Esophagus muscularis mucosa (tissue), 4 donors: ENCODE measurements around the gene EML6. TPM values are rescaled to one million over a fixed set of nuclear protein-coding genes. Genes with fewer than 3 reads are reported as not detected.

Experiments used
- DNase-seq: peaks from one replicate; pipeline ENCODE4 v3.0.0-alpha.2; 2017; ENCODE audit errors: extremely low spot score
- H3K27ac ChIP-seq, 4 donors: fragments of 200-600 bp; sonication (generic); replicated peaks in 1 of 4; 1 replicate in 3 of 4; 2 replicates in 1 of 4; pipeline ENCODE4 v1.5.1; 2016 to 2019; ENCODE audit warnings: mild to moderate bottlenecking in 1 of 4
- H3K27me3 ChIP-seq, 4 donors: fragments of 200-600 bp; sonication (generic); one replicate each; pipeline versions ENCODE4 v1.5.1 to v1.6.0; 2016 to 2019
- H3K36me3 ChIP-seq, 4 donors: fragments of 200-600 bp; sonication (generic); one replicate each; pipeline ENCODE4 v1.5.1; 2016 to 2019
- H3K4me1 ChIP-seq, 4 donors: fragments of 200-600 bp; sonication (generic); one replicate each; pipeline ENCODE4 v1.5.1; 2016 to 2019
- H3K4me3 ChIP-seq, 4 donors: fragments of 200-600 bp; sonication (generic); 1 replicate in 2 of 4; 2 replicates in 2 of 4; pipeline ENCODE4 v1.5.1; 2016 to 2019; ENCODE audit warnings: mild to moderate bottlenecking in 4 of 4, moderate library complexity in 1 of 4
- H3K9me3 ChIP-seq, 4 donors: fragments of 200-600 bp; sonication (generic); 1 replicate in 3 of 4; 2 replicates in 1 of 4; pipeline ENCODE4 v1.5.1; 2016 to 2019
- EP300 ChIP-seq: sonication (generic); formaldehyde crosslinking; IDR thresholded peaks from one replicate; pipeline ENCODE4 v1.6.1; 2017; ENCODE audit warnings: antibody characterized with exemption
- POLR2A ChIP-seq: fragments of 450-650 bp; IDR thresholded peaks from one replicate; pipeline ENCODE4 v1.6.1; 2017; ENCODE audit warnings: antibody characterized with exemption, moderate library complexity, mild to moderate bottlenecking, low read depth
- POLR2AphosphoS5 ChIP-seq, 2 donors: sonication (generic); formaldehyde crosslinking; IDR thresholded peaks; one replicate each; pipeline ENCODE4 v1.6.1; 2017; ENCODE audit warnings: antibody characterized with exemption in 2 of 2
- WGBS: methylation state at CpG from one replicate; pipeline ENCODE4 v1.1.5; 2018; 5-methylcytosine and 5-hydroxymethylcytosine counted together
- intact Hi-C: fragments of 100-400 bp; cut with DNase I; formaldehyde crosslinking; loops from one replicate; pipeline ENCODE4 v1.15.1; 2023
- total RNA-seq, 4 donors: library from RNA; depleted of rRNA; stranded (reverse); fragments of >200 nt; gene quantifications; one replicate each; pipeline versions ENCODE4 v1.1.0 to v1.2.1, GENCODE V29; 2016
- TF ChIP-seq, protein P1 (sequence below), 3 experiments: fragments of 200-600 bp in 2 of 3; fragments of 450-650 bp in 1 of 3; sonication (generic) in 2 of 3; IDR thresholded peaks; one replicate each; pipeline ENCODE4 v1.5.1; 2017 to 2019; ENCODE audit warnings: antibody characterized with exemption in 3 of 3, mild to moderate bottlenecking in 2 of 3, moderate library complexity in 1 of 3

EML6 gene
- total RNA-seq, 4 donors from 2014 or later, result 0.75 to 4.6 (median 0.89) TPM

GRCh38 chr2:54897420-54898310 lies 174.2 kb downstream of the EML6 start:
- H3K27ac ChIP-seq, result no peak overlapping the region
- WGBS, result 74% methylated on average over 11 of the region's 11 CpGs
- TF ChIP-seq, protein P1, sequence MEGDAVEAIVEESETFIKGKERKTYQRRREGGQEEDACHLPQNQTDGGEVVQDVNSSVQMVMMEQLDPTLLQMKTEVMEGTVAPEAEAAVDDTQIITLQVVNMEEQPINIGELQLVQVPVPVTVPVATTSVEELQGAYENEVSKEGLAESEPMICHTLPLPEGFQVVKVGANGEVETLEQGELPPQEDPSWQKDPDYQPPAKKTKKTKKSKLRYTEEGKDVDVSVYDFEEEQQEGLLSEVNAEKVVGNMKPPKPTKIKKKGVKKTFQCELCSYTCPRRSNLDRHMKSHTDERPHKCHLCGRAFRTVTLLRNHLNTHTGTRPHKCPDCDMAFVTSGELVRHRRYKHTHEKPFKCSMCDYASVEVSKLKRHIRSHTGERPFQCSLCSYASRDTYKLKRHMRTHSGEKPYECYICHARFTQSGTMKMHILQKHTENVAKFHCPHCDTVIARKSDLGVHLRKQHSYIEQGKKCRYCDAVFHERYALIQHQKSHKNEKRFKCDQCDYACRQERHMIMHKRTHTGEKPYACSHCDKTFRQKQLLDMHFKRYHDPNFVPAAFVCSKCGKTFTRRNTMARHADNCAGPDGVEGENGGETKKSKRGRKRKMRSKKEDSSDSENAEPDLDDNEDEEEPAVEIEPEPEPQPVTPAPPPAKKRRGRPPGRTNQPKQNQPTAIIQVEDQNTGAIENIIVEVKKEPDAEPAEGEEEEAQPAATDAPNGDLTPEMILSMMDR (IDR thresholded peaks at IDR 0.05), result no peak
- TF ChIP-seq POLR2A, result no peak
- TF ChIP-seq POLR2AphosphoS5 (IDR thresholded peaks at IDR 0.05), result no peak
- no peak for TF ChIP-seq EP300
- no peaks in the 10 kb centered on the region for H3K4me1 ChIP-seq
- no peaks in the 10 kb centered on the region for H3K27me3 ChIP-seq
- H3K36me3 ChIP-seq, result no peaks in the 10 kb centered on the region
- H3K9me3 ChIP-seq, result peaks cover 0 to 8% (median 3%) of the 10 kb centered on the region in 4 donors
- DNase-seq, result no peak
- intact Hi-C loops, result no loop called here
- H3K4me3 ChIP-seq, result no peak overlapping the region

- TF ChIP-seq, protein P1 (IDR thresholded peaks at IDR 0.05), result no peak
- no peak for TF ChIP-seq POLR2AphosphoS5 (IDR thresholded peaks at IDR 0.05)
- TF ChIP-seq POLR2A, result no peak
- no peak for TF ChIP-seq EP300
- no peaks in the 10 kb centered on the region for H3K27me3 ChIP-seq
- WGBS, result 89% methylated on average over 7 of the region's 7 CpGs
- peaks cover 0 to 8% (median 3%) of the 10 kb centered on the region in 4 donors for H3K9me3 ChIP-seq
- no peak overlapping the region for H3K27ac ChIP-seq
- no peaks in the 10 kb centered on the region for H3K4me1 ChIP-seq
- H3K36me3 ChIP-seq, result no peaks in the 10 kb centered on the region
- intact Hi-C loops, result no loop called here
- H3K4me3 ChIP-seq, result no peak overlapping the region
- DNase-seq, result no peak
Observed at GRCh38 chr2:54898456-54899226, 175.2 kb downstream of the EML6 start.

DNA sequence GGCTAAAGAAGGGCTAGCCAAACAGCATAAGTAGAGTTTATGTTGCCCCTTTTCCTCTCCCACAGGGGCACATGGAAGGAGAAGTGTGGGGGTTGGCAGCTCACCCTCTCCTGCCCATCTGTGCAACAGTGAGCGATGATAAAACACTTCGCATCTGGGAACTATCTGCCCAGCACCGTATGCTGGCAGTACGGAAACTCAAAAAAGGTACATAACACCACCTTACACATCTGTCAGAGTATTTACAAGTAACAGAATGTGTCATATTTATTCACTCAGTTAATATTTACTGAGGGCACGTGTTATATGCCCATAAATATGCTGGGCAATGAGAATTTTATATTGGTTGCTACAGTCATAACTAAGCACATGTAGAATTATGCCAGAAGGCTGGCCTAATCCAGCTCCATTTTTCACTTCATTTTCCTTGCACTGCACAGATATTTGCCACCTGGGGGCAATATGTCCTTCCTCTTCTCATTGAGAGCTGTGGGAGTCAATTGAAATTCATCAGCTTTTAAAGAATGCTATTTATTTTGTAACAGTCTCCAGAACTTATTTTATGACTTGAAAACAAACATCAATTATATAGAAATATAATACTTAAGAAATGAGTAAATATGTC lies 176.2 kb downstream of the EML6 start:
- no peak overlapping the region for H3K4me3 ChIP-seq
- no peak for DNase-seq
- H3K27ac ChIP-seq, result no peak overlapping the region
- H3K36me3 ChIP-seq, result no peaks in the 10 kb centered on the region
- 79% methylated on average over 5 of the region's 5 CpGs for WGBS
- H3K27me3 ChIP-seq, result no peaks in the 10 kb centered on the region
- no peaks in the 10 kb centered on the region for H3K4me1 ChIP-seq
- intact Hi-C loops, result loop anchor here (2.0 to 10.0 kb wide), 2 partner anchors 145 to 277 kb away; no protein-coding TSS in a partner anchor
- TF ChIP-seq, protein P1 (IDR thresholded peaks at IDR 0.05), result peak; percentile 62 to 66 (median 65)
- TF ChIP-seq POLR2AphosphoS5 (IDR thresholded peaks at IDR 0.05), result no peak
- TF ChIP-seq POLR2A, result no peak
- TF ChIP-seq EP300, result no peak
- H3K9me3 ChIP-seq, result peaks cover 0 to 8% (median 3%) of the 10 kb centered on the region in 4 donors

GRCh38 chr2:54901224-54901986 lies 177.9 kb downstream of the EML6 start:
- no peaks in the 10 kb centered on the region for H3K4me1 ChIP-seq
- WGBS, result 86% methylated on average over 9 of the region's 9 CpGs
- no peaks in the 10 kb centered on the region for H3K36me3 ChIP-seq
- no peak overlapping the region for H3K4me3 ChIP-seq
- no peak overlapping the region for H3K27ac ChIP-seq
- TF ChIP-seq, protein P1 (IDR thresholded peaks at IDR 0.05), result no peak
- TF ChIP-seq EP300 (no peak), POLR2A (no peak), POLR2AphosphoS5 (IDR thresholded peaks at IDR 0.05) (no peak)
- intact Hi-C loops, result loop anchor here (2.0 to 10.0 kb wide), 2 partner anchors 143 to 275 kb away; no protein-coding TSS in a partner anchor
- DNase-seq, result no peak
- H3K9me3 ChIP-seq, result no peaks in the 10 kb centered on the region
- H3K27me3 ChIP-seq, result no peaks in the 10 kb centered on the region
